IMR-90 (cell line): Measurements from ENCODE around the gene MTHFD2L. TPM values are rescaled to one million over a fixed set of nuclear protein-coding genes. Genes with fewer than 3 reads are reported as not detected.

ENCODE experiments used
- ATAC-seq: fragments of 200-7000 bp; cut with Tn5 transposase; 2 replicates; pipeline ENCODE4 v1.9.1; 2020; ENCODE audit warnings: low read depth, mild to moderate bottlenecking, moderate library complexity
- BruUV-seq: library from RNA; stranded (reverse); fragments of 400-500 nt; replicated peaks from 2 replicates; lab custom pipeline; 2021; lab: Mats Ljungman, UMichigan
- CTCF ChIA-PET: fragments of 300-600 bp; formaldehyde crosslinking; extraction: SDS; loops from one replicate; lab custom pipeline; 2021; ENCODE audit warnings: antibody characterized with exemption; lab: Yijun Ruan, JAX
- POLR2A ChIA-PET: fragments of 300-600 bp; sonication (Branson Sonifier 250); formaldehyde crosslinking; loops from one replicate; lab custom pipeline; 2022; ENCODE audit warnings: antibody characterized with exemption; ENCODE audit not compliant: unreplicated experiment; lab: Charles Lee
- DNase-seq: peaks from one replicate; pipeline ENCODE4 v3.0.0; 2013
- H2AFZ ChIP-seq: replicated peaks from 2 replicates; pipeline ENCODE3; 2013; ENCODE audit warnings: low read length, mild to moderate bottlenecking; ENCODE audit not compliant: poor library complexity
- H2AK5ac ChIP-seq: 2 replicates; pipeline ENCODE4 v1.6.1; 2013; ENCODE audit warnings: low read depth, low read length, inconsistent platforms
- H2AK9ac ChIP-seq: replicated peaks from 2 replicates; pipeline ENCODE3; 2013; ENCODE audit warnings: mild to moderate bottlenecking, low read depth, low read length, moderate library complexity; ENCODE audit not compliant: poor library complexity
- H2BK120ac ChIP-seq: 2 replicates; pipeline ENCODE4 v1.6.1; 2013; ENCODE audit warnings: low read depth, low read length, inconsistent platforms
- H2BK15ac ChIP-seq: 3 replicates; pipeline ENCODE4 v1.6.1; 2013; ENCODE audit warnings: low read depth, low read length, inconsistent platforms
- H2BK20ac ChIP-seq: 2 replicates; pipeline ENCODE4 v1.6.1; 2013; ENCODE audit warnings: low read depth, mild to moderate bottlenecking, inconsistent platforms, low read length, moderate library complexity
- H2BK5ac ChIP-seq: 2 replicates; pipeline ENCODE4 v1.6.1; 2013; ENCODE audit warnings: mild to moderate bottlenecking, low read depth, low read length, inconsistent platforms; ENCODE audit not compliant: poor library complexity, severe bottlenecking
- H3K14ac ChIP-seq: replicated peaks from 2 replicates; pipeline ENCODE4 v1.6.1; 2013; ENCODE audit warnings: low read depth, low read length, inconsistent platforms
- H3K18ac ChIP-seq: 2 replicates; pipeline ENCODE4 v1.6.1; 2013; ENCODE audit warnings: low read depth, low read length, control low read depth
- H3K23ac ChIP-seq: 2 replicates; pipeline ENCODE4 v1.6.1; 2013; ENCODE audit warnings: low read depth, low read length, inconsistent platforms
- H3K27ac ChIP-seq: 2 replicates; pipeline ENCODE4 v1.5.1; 2013; ENCODE audit warnings: mild to moderate bottlenecking, control low read depth, low read length; ENCODE audit not compliant: insufficient read depth
- H3K27me3 ChIP-seq: 2 replicates; pipeline ENCODE4 v1.6.1; 2013; ENCODE audit warnings: low read length; ENCODE audit not compliant: control insufficient read depth, insufficient read depth
- H3K36me3 ChIP-seq: 2 replicates; pipeline ENCODE4 v1.6.1; 2013; ENCODE audit warnings: low read length, mixed read lengths; ENCODE audit not compliant: control insufficient read depth, insufficient read depth
- H3K4ac ChIP-seq: 2 replicates; pipeline ENCODE4 v1.6.1; 2013; ENCODE audit warnings: low read depth, low read length, inconsistent platforms
- H3K4me1 ChIP-seq: 2 replicates; pipeline ENCODE4 v1.6.1; 2013; ENCODE audit warnings: low read length, mixed read lengths; ENCODE audit not compliant: control insufficient read depth, insufficient read depth
- H3K4me2 ChIP-seq: 2 replicates; pipeline ENCODE4 v1.6.1; 2013; ENCODE audit warnings: low read depth, mild to moderate bottlenecking, control low read depth, low read length, moderate library complexity
- H3K4me3 ChIP-seq: 2 replicates; pipeline ENCODE4 v1.5.1; 2013; ENCODE audit warnings: low read depth, mild to moderate bottlenecking, control low read depth, low read length, moderate library complexity; ENCODE audit not compliant: insufficient read depth
- H3K56ac ChIP-seq: 2 replicates; pipeline ENCODE4 v1.6.1; 2013; ENCODE audit warnings: low read length, inconsistent platforms; ENCODE audit not compliant: insufficient read depth; ENCODE audit errors: extremely low read depth
- H3K79me1 ChIP-seq, 2 experiments: 2 replicates each; pipeline ENCODE4 v1.6.1; 2013; ENCODE audit warnings: low read length in 2 of 2, inconsistent platforms in 1 of 2, low read depth in 1 of 2
- H3K9ac ChIP-seq: 2 replicates; pipeline ENCODE4 v1.6.1; 2013; ENCODE audit warnings: low read depth, low read length, control low read depth
- H3K9me1 ChIP-seq: 2 replicates; pipeline ENCODE4 v1.6.1; 2013; ENCODE audit warnings: low read length, inconsistent platforms; ENCODE audit not compliant: insufficient read depth
- H3K9me3 ChIP-seq: 2 replicates; pipeline ENCODE4 v1.6.1; 2013; ENCODE audit warnings: low read length; ENCODE audit not compliant: control insufficient read depth, insufficient read depth
- H4K20me1 ChIP-seq: 2 replicates; pipeline ENCODE4 v1.6.1; 2013; ENCODE audit warnings: low read length, inconsistent platforms; ENCODE audit not compliant: insufficient read depth
- H4K5ac ChIP-seq: 2 replicates; pipeline ENCODE4 v1.6.1; 2013; ENCODE audit warnings: mild to moderate bottlenecking, low read depth, low read length, control low read depth
- H4K8ac ChIP-seq, 2 experiments: 2 replicates each; pipeline ENCODE4 v1.6.1; 2013; ENCODE audit warnings: low read depth in 2 of 2, low read length in 2 of 2, control low read depth in 1 of 2, inconsistent platforms in 1 of 2
- H4K91ac ChIP-seq: 2 replicates; pipeline ENCODE4 v1.6.1; 2013; ENCODE audit warnings: low read depth, low read length, inconsistent platforms; ENCODE audit not compliant: insufficient read depth
- BHLHE40 ChIP-seq: fragments of 150-350 bp; IDR thresholded peaks from 2 replicates; pipeline ENCODE4 v1.6.1; 2016; ENCODE audit warnings: mild to moderate bottlenecking, low read depth, low read length
- CEBPB ChIP-seq: IDR thresholded peaks from 2 replicates; pipeline ENCODE4 v1.6.1; 2012; ENCODE audit warnings: low read depth, low read length, improper control_type of control experiment
- CHD1 ChIP-seq: IDR thresholded peaks from 2 replicates; pipeline ENCODE4 v1.6.1; 2012; ENCODE audit warnings: low read depth, low read length, improper control_type of control experiment
- CTCF ChIP-seq: conservative IDR thresholded peaks from 2 replicates; pipeline ENCODE4 v1.5.1; 2012; ENCODE audit warnings: mild to moderate bottlenecking, low read depth, low read length, improper control_type of control experiment
- ELK1 ChIP-seq: fragments of 150-350 bp; IDR thresholded peaks from 2 replicates; pipeline ENCODE4 v1.6.1; 2016; ENCODE audit warnings: low read depth, mild to moderate bottlenecking, low read length, moderate library complexity, borderline replicate concordance
- FOS ChIP-seq: fragments of 150-350 bp; IDR thresholded peaks from 2 replicates; pipeline ENCODE4 v1.6.1; 2016; ENCODE audit warnings: low read depth, low read length
- MAFK ChIP-seq: IDR thresholded peaks from 2 replicates; pipeline ENCODE4 v1.6.1; 2012; ENCODE audit warnings: low read depth, low read length, improper control_type of control experiment
- MAZ ChIP-seq: IDR thresholded peaks from 2 replicates; pipeline ENCODE4 v1.6.1; 2012; ENCODE audit warnings: low read depth, mild to moderate bottlenecking, low read length, improper control_type of control experiment, moderate library complexity, borderline replicate concordance
- MXI1 ChIP-seq: IDR thresholded peaks from 2 replicates; pipeline ENCODE4 v1.6.1; 2012; ENCODE audit warnings: low read depth, mild to moderate bottlenecking, low read length, moderate library complexity, borderline replicate concordance
- NFE2L2 ChIP-seq: fragments of 150-350 bp; IDR thresholded peaks from 2 replicates; pipeline ENCODE4 v1.6.1; 2016; ENCODE audit warnings: low read depth, mild to moderate bottlenecking, low read length
- POLR2A ChIP-seq: IDR thresholded peaks from 2 replicates; pipeline ENCODE4 v1.6.1; 2012; ENCODE audit warnings: mild to moderate bottlenecking, low read depth, low read length
- RAD21 ChIP-seq: IDR thresholded peaks from 2 replicates; pipeline ENCODE4 v1.6.1; 2012; ENCODE audit warnings: low read length, improper control_type of control experiment
- RCOR1 ChIP-seq: IDR thresholded peaks from 2 replicates; pipeline ENCODE4 v1.6.1; 2012; ENCODE audit warnings: mild to moderate bottlenecking, low read length, improper control_type of control experiment; ENCODE audit not compliant: insufficient replicate concordance
- RFX5 ChIP-seq: IDR thresholded peaks from 2 replicates; pipeline ENCODE4 v1.8.0; 2012; ENCODE audit warnings: low read depth, mild to moderate bottlenecking, low read length, moderate library complexity
- SMC3 ChIP-seq: fragments of 150-350 bp; IDR thresholded peaks from 2 replicates; pipeline ENCODE4 v1.6.1; 2016; ENCODE audit warnings: low read depth, mild to moderate bottlenecking, antibody characterized with exemption, low read length, moderate library complexity
- USF2 ChIP-seq: fragments of 150-350 bp; IDR thresholded peaks from 2 replicates; pipeline ENCODE4 v1.6.1; 2017; ENCODE audit warnings: mild to moderate bottlenecking, antibody characterized with exemption, low read length, low read depth
- dilution Hi-C: fragments of 300-500 bp; cut with HindIII; formaldehyde crosslinking; loops from one replicate; pipeline ENCODE4 v1.14.3; 2018; ENCODE audit warnings: low sequenced_read_pairs; ENCODE audit not compliant: unreplicated experiment
- in situ Hi-C: fragments of 300-500 bp; cut with MboI; formaldehyde crosslinking; loops from 3 replicates; pipeline ENCODE4 v1.14.3; 2019; ENCODE audit warnings: low sequenced_read_pairs, inconsistent platforms, mixed read lengths
- intact Hi-C: fragments of 100-400 bp; cut with micrococcal nuclease; formaldehyde crosslinking; loops from 2 replicates; pipeline ENCODE4 v1.10.0; 2022
- polyA plus RNA-seq, 3 experiments: library from polyadenylated mRNA; depleted of rRNA; stranded (reverse); fragments of >200 nt; gene quantifications; 2 replicates each; pipeline ENCODE4 v1.2.3, GENCODE V29; 2012; ENCODE audit warnings: low replicate concordance in 1 of 3
- total RNA-seq: library from RNA; depleted of rRNA; stranded (reverse); fragments of >200 nt; gene quantifications from 2 replicates; pipeline ENCODE4 v1.2.3, GENCODE V29; 2012

The MTHFD2L gene
- total and polyA plus RNA-seq, 2 of the 4 experiments (the other 2 are of a cell fraction): 2.8 to 4.3 TPM

GRCh38 chr4:74329307-74329706 is 171.4 kb downstream of the MTHFD2L start:
- Histone ChIP-seq H3K79me1 (no peaks in the 10 kb centered on the region), H3K4me1 (no peaks in the 10 kb centered on the region), H2BK5ac (no peak overlapping the region), H2AFZ (no peak overlapping the region), H4K8ac (no peak overlapping the region), H3K18ac (no peak overlapping the region), H3K14ac (no peak overlapping the region), H4K91ac (no peak overlapping the region), H3K56ac (no peak overlapping the region), H2BK20ac (no peak overlapping the region), H2AK5ac (no peak overlapping the region), H4K5ac (no peak overlapping the region), H3K27me3 (no peaks in the 10 kb centered on the region; the same call in 1 of the 2 replicates), H2BK15ac (no peak overlapping the region), H3K23ac (no peak overlapping the region), H3K4me2 (no peak overlapping the region), H3K4me3 (no peak overlapping the region), H3K4ac (no peak overlapping the region), H2AK9ac (no peak overlapping the region), H3K9ac (no peak overlapping the region), H4K20me1 (no peaks in the 10 kb centered on the region), H2BK120ac (no peak overlapping the region), H3K9me1 (no peaks in the 10 kb centered on the region; the same call in 1 of the 2 replicates), H3K36me3 (no peaks in the 10 kb centered on the region), H3K9me3 (no peaks in the 10 kb centered on the region), H3K27ac (no peak overlapping the region)
- TF ChIP-seq NFE2L2 (no peak), ELK1 (no peak), MAZ (no peak), SMC3 (no peak), CEBPB (no peak), RFX5 (no peak), FOS (no peak), RAD21 (no peak), RCOR1 (no peak), CTCF (no peak), MAFK (no peak), USF2 (no peak), MXI1 (no peak), POLR2A (no peak), BHLHE40 (no peak), CHD1 (no peak)
- BruUV-seq: no TSS peak
- ATAC-seq (no peak), DNase-seq (no peak)
- CTCF ChIA-PET: interaction anchor here (0.7 kb wide), 1 partner anchor 114 kb away, joined by 3 read pairs; no protein-coding TSS in a partner anchor
- in situ Hi-C loops: loop anchor here (25.0 kb wide), 1 partner anchor 1158 kb away; no protein-coding TSS in a partner anchor
- intact Hi-C loops: no loop called here
- dilution Hi-C loops: no loop called here
- POLR2A ChIA-PET: no interaction called here
